Adrenal gland (tissue), 12 donors: ENCODE measurements around the gene GALNT1. TPM values are rescaled to one million over a fixed set of nuclear protein-coding genes. Genes with fewer than 3 reads are reported as not detected.

ENCODE experiments used
- DNase-seq, 7 donors: peaks; one replicate each; pipeline ENCODE4 v3.0.0-alpha.2; 2019 to 2020
- H3K27ac ChIP-seq, 5 donors: fragments of 200-600 bp; sonication (generic) in 4 of 5; 1 replicate in 3 of 5; 2 replicates in 2 of 5; pipeline versions ENCODE4 v1.5.1 to v1.8.0; 2016 to 2020; ENCODE audit warnings: mild to moderate bottlenecking in 1 of 5
- H3K27me3 ChIP-seq: fragments of 200-600 bp; 2 replicates; pipeline ENCODE4 v1.8.0; 2021
- H3K36me3 ChIP-seq, 2 donors: fragments of 200-600 bp; replicated peaks in 1 of 2; 1 replicate in 1 of 2; 2 replicates in 1 of 2; pipeline versions ENCODE4 v1.5.1 to v1.8.0; 2018 to 2022
- H3K4me1 ChIP-seq, 2 donors: fragments of 200-600 bp; replicated peaks in 1 of 2; 1 replicate in 1 of 2; 2 replicates in 1 of 2; pipeline versions ENCODE4 v1.5.1 to v1.8.0; 2018 to 2021
- H3K4me3 ChIP-seq, 4 donors: fragments of 200-600 bp; sonication (generic) in 3 of 4; one replicate each; pipeline ENCODE4 v1.5.1; 2016 to 2018
- H3K9me3 ChIP-seq, 3 donors: fragments of 200-600 bp; sonication (generic) in 1 of 3; replicated peaks in 1 of 3; 1 replicate in 2 of 3; 2 replicates in 1 of 3; pipeline versions ENCODE4 v1.5.1 to v1.8.0; 2016 to 2021
- CTCF ChIP-seq, 6 experiments: fragments of 450-650 bp in 4 of 6; fragments of 200-600 bp in 2 of 6; sonication (generic) in 1 of 6; IDR thresholded peaks; 1 replicate in 5 of 6; 2 replicates in 1 of 6; pipeline versions ENCODE4 v1.5.1 to v1.8.0; 2016 to 2021; ENCODE audit warnings: antibody characterized with exemption in 6 of 6, mild to moderate bottlenecking in 2 of 6, moderate library complexity in 1 of 6
- POLR2A ChIP-seq, 2 donors: fragments of 450-650 bp; IDR thresholded peaks; one replicate each; pipeline ENCODE4 v1.6.1; 2017; ENCODE audit warnings: antibody characterized with exemption in 2 of 2, mild to moderate bottlenecking in 2 of 2, moderate library complexity in 1 of 2
- WGBS, 4 donors: extraction: QIAGEN DNeasy Blood & Tissue Kit in 2 of 4; methylation state at CpG; one replicate each; pipeline versions ENCODE4 v1.1.5 to v1.1.7; 2013 to 2017; 5-methylcytosine and 5-hydroxymethylcytosine counted together
- intact Hi-C, 2 donors: fragments of 100-400 bp; cut with DNase I; formaldehyde crosslinking; loops; one replicate each; pipeline versions ENCODE4 v1.14.1 to v1.15.0; 2022 to 2023
- polyA plus RNA-seq, 3 donors: library from polyadenylated mRNA; stranded (reverse); fragments of 200-250 nt in 2 of 3; fragments of 350-450 nt in 1 of 3; fragmentation: Illumina TruSeq in 1 of 3; extraction: RNeasy Lipid Tissue Mini Kit (QIAGEN cat#74804) in 1 of 3; gene quantifications; one replicate each; pipeline ENCODE4 v1.2.3, GENCODE V29; 2013 to 2014
- total RNA-seq, 9 donors: library from RNA; depleted of rRNA in 4 of 9; stranded (reverse); fragments of >200 nt in 4 of 9; fragments of 120-200 nt in 1 of 9; fragmentation: NEBNext Ultra II Directional in 1 of 9; extraction: Animal tissue kit (Norgen Biotek cat#: 25700) in 1 of 9; gene quantifications; one replicate each; pipeline versions ENCODE4 v1.1.0 to v1.2.4, GENCODE V29; 2013 to 2023
- donor health status: healthy with polysubstance abuse.
- donor health status: Bipolar disorder and iron deficiency.
- donor health status: DM: yes; HTN: yes; CAD: no.
- donor health status: DM: no; HTN: no; CAD: no.
- donor health status: DM: no; HTN: no; CAD: no.
- donor health status: DM: yes; HTN: yes; CAD: no.

Gene GALNT1
- total and polyA plus RNA-seq, 12 donors: 9.7 to 130 (median 65.4) TPM

- Histone ChIP-seq H3K27me3 (no peaks in the 10 kb centered on the region), H3K27ac (no peak overlapping the region), H3K4me1 (no peaks in the 10 kb centered on the region), H3K9me3 (no peaks in the 10 kb centered on the region), H3K36me3 (no peaks in the 10 kb centered on the region), H3K4me3 (no peak overlapping the region)
- WGBS, 4 donors: 33 to 100% (median 99%) methylated on average over 1 of the region's 1 CpG
- TF ChIP-seq POLR2A (IDR thresholded peaks at IDR 0.05): no peak
- no peak for TF ChIP-seq CTCF (IDR thresholded peaks at IDR 0.05)
- intact Hi-C loops: no loop called here
- no peak for DNase-seq
These were observed 100.8 kb downstream of the GALNT1 start for GRCh38 chr18:35682281-35682867.

GRCh38 chr18:35683021-35683420 is 101.5 kb downstream of the GALNT1 start:
- H3K4me1 ChIP-seq: no peaks in the 10 kb centered on the region
- no peaks in the 10 kb centered on the region for H3K36me3 ChIP-seq
- 92 to 99% (median 97%) methylated on average over 1 of the region's 1 CpG for WGBS, 4 donors
- H3K27me3 ChIP-seq: no peaks in the 10 kb centered on the region
- H3K27ac ChIP-seq: no peak overlapping the region
- DNase-seq: no peak
- no peak for TF ChIP-seq CTCF (IDR thresholded peaks at IDR 0.05)
- TF ChIP-seq POLR2A (IDR thresholded peaks at IDR 0.05): no peak
- H3K9me3 ChIP-seq: no peaks in the 10 kb centered on the region
- H3K4me3 ChIP-seq: no peak overlapping the region
- intact Hi-C loops: no loop called here

- WGBS, 4 donors: 82 to 94% (median 91%) methylated on average over 1 of the region's 1 CpG
- Histone ChIP-seq H3K4me1 (no peaks in the 10 kb centered on the region), H3K36me3 (peaks cover 0 to 3% of the 10 kb centered on the region in 2 donors), H3K27me3 (no peaks in the 10 kb centered on the region), H3K9me3 (no peaks in the 10 kb centered on the region), H3K27ac (no peak overlapping the region), H3K4me3 (no peak overlapping the region)
- intact Hi-C loops: no loop called here
- no peak for DNase-seq
- TF ChIP-seq POLR2A (IDR thresholded peaks at IDR 0.05) (no peak), CTCF (IDR thresholded peaks at IDR 0.05) (no peak)
These were observed 107.2 kb downstream of the GALNT1 start for GRCh38 chr18:35688757-35689156.

GRCh38 chr18:35689728-35690127 is 108.2 kb downstream of the GALNT1 start:
- H3K27me3 ChIP-seq: no peaks in the 10 kb centered on the region
- DNase-seq: no peak
- intact Hi-C loops: no loop called here
- no peaks in the 10 kb centered on the region for H3K9me3 ChIP-seq
- H3K4me1 ChIP-seq: no peaks in the 10 kb centered on the region
- H3K36me3 ChIP-seq: peaks cover 0 to 3% of the 10 kb centered on the region in 2 donors
- H3K27ac ChIP-seq: no peak overlapping the region
- TF ChIP-seq CTCF (IDR thresholded peaks at IDR 0.05): no peak
- TF ChIP-seq POLR2A (IDR thresholded peaks at IDR 0.05): no peak
- 91 to 99% (median 98%) methylated on average over 5 of the region's 5 CpGs for WGBS, 4 donors
- H3K4me3 ChIP-seq: no peak overlapping the region
